Mucosa of descending colon (tissue), 3 donors: Measurements from ENCODE around the gene AFAP1. TPM values are rescaled to one million over a fixed set of nuclear protein-coding genes. Genes with fewer than 3 reads are reported as not detected.

Source experiments
- ATAC-seq: fragments of 200-7000 bp; cut with Tn5 transposase; one replicate; pipeline ENCODE4 v1.9.1; 2020; ENCODE audit warnings: mild to moderate bottlenecking, moderate library complexity
- DNase-seq, 3 donors: peaks; one replicate each; pipeline ENCODE4 v3.0.0-alpha.2; 2020
- H3K36me3 ChIP-seq: fragments of 200-600 bp; one replicate; pipeline ENCODE4 v1.8.0; 2021; ENCODE audit warnings: low read depth, mild to moderate bottlenecking
- H3K4me1 ChIP-seq: fragments of 200-600 bp; one replicate; pipeline ENCODE4 v1.8.0; 2021; ENCODE audit warnings: low read depth, mild to moderate bottlenecking
- H3K4me3 ChIP-seq: fragments of 200-600 bp; one replicate; pipeline ENCODE4 v1.8.0; 2021; ENCODE audit warnings: mild to moderate bottlenecking
- H3K9me3 ChIP-seq: fragments of 200-600 bp; one replicate; pipeline ENCODE4 v1.8.0; 2021; ENCODE audit warnings: mild to moderate bottlenecking
- CTCF ChIP-seq: fragments of 200-600 bp; IDR thresholded peaks from one replicate; pipeline ENCODE4 v1.8.0; 2022; ENCODE audit warnings: antibody characterized with exemption, mild to moderate bottlenecking
- intact Hi-C, 2 donors: fragments of 100-400 bp; cut with DNase I in 1 of 2; cut with micrococcal nuclease in 1 of 2; formaldehyde crosslinking; loops; one replicate each; pipeline versions ENCODE4 v1.11.0 to v1.11.1; 2022; cut with DNase I, micrococcal nuclease
- total RNA-seq, 3 donors: library from RNA; stranded (reverse); fragmentation: NEBNext Ultra II Directional in 2 of 3; extraction: Animal tissue kit (Norgen Biotek cat#: 25700) in 2 of 3; gene quantifications; one replicate each; pipeline versions ENCODE4 v1.2.1 to v1.2.4, GENCODE V29; 2021 to 2023
- donor health status: DM: no; HTN: no; CAD: no; lungs with moderate emphysema.
- donor health status: DM: no; HTN: no; CAD: no.
- donor health status: DM: no; HTN: yes; CAD: no.

Gene AFAP1
- total RNA-seq, 3 donors from 2014 or later: 31.4 to 59.1 (median 37.1) TPM

DNA sequence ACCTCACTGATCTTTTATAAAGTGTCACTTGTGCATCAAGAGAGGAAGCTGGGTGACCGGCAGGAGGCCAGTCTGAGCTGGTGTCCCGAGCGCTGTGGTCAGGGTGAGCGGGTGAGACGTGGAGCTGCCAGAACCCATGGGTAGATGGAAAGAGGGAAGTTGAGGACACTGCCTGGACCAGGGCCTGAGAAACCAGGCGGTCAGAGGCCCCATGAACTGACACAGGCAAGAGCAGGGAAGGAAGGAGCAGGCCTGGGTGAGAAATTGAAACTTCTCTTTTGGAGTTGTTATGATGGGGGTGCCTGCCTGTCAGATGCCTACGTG lies 192.6 kb downstream of the AFAP1 start:
- intact Hi-C loops: no loop called here
- no peak for TF ChIP-seq CTCF
- DNase-seq: peak in 1 of 3 donors; percentile 19
- peak; percentile 35 for ATAC-seq
- Histone ChIP-seq H3K36me3 (no peaks in the 10 kb centered on the region), H3K4me1 (no peaks in the 10 kb centered on the region), H3K4me3 (no peak overlapping the region), H3K9me3 (no peaks in the 10 kb centered on the region)

GRCh38 chr4:7746351-7747061 lies 193.2 kb downstream of the AFAP1 start:
- DNase-seq (no peak), ATAC-seq (no peak)
- Histone ChIP-seq H3K36me3 (no peaks in the 10 kb centered on the region), H3K9me3 (no peaks in the 10 kb centered on the region), H3K4me3 (no peak overlapping the region), H3K4me1 (no peaks in the 10 kb centered on the region)
- no peak for TF ChIP-seq CTCF
- intact Hi-C loops: no loop called here

DNA sequence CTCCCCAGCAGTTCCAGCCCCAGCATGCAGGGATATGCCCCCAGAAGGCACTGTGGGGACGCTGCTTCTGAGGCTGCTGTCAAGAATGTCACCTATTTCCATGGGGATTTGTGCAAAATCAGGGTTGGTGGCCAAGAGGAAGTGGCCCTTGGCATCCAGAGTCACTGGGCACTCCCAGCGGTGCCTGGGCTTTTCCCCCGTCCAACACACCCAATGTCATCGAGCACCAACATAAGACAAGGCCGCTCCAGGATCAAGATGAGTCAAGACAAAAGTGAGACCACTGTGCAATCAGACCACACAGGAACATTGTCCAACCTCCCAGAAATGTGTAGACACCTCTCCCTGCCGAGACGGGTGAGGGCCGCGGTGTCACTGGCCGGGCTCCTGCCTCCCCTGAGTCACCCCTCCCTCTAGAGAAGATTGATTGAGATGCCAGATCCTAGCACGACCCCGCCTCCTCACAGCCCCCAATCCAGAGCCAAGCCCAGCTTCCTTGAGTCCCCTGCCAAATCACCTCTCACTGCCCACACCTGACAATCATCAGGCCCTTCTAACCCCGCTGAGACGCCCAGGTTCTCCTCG lies 194.3 kb downstream of the AFAP1 start:
- intact Hi-C loops: no loop called here
- H3K4me1 ChIP-seq: no peaks in the 10 kb centered on the region
- no peaks in the 10 kb centered on the region for H3K36me3 ChIP-seq
- ATAC-seq (no peak), DNase-seq (peak in 1 of 3 donors; percentile 12)
- H3K9me3 ChIP-seq: no peaks in the 10 kb centered on the region
- H3K4me3 ChIP-seq: no peak overlapping the region
- no peak for TF ChIP-seq CTCF

DNA sequence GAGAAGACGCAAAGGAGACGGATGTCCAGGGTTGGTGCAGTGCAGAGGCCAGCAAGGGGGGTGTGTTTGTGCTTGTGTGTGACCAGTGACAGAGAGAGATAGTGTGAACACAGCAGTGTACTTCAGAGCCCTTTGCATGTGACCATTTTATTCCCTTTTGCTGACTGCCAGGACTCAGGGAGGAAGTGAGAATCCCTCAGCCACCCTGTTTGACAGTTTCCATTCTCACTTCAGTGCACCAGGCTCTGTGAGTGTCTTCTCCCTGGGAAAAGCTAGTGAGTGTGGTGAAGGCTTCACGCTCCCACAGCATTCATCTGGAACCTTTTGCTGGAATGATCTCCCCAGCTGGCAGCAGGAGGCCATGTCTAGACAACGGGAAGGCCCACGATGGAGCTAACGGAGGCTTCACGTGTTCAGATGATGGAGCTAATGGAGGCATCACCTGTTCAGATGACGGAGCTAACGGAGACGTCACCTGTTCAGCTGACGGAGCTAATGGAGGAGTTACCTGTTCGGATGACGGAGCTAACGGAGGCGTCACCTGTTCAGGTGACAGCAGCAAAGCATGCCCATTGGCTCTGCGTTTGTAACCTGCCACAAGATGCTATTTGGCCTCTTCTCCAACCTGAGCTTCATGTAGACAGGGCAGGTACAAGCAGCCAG lies 195.4 kb downstream of the AFAP1 start:
- no peaks in the 10 kb centered on the region for H3K4me1 ChIP-seq
- TF ChIP-seq CTCF: no peak
- no peaks in the 10 kb centered on the region for H3K36me3 ChIP-seq
- no peaks in the 10 kb centered on the region for H3K9me3 ChIP-seq
- no peak overlapping the region for H3K4me3 ChIP-seq
- DNase-seq (peak in 1 of 3 donors; percentile 36), ATAC-seq (peak; percentile 40)
- intact Hi-C loops: no loop called here

DNA sequence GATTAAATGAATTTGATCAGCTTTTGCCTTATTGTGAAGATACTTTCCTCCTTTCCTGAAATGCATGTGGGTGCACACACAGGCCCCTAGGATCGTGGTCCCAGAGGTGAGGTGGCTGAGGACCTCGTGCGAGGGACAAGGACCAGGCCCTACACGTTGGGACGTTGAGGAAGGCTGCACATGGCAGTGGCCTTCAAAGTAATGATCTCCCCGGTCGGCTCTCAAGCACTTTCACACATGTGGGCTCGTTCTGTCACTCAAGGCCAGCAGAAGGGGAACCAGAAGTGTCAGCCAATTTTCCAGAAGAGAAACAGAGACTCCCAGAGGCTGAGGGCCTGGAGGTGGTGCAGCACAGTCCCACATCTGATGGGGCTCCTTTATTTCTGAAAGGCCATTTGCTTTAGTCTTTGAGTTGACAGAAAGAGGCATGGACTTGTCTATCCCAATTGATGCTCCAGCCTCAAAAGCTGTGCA lies 196.8 kb downstream of the AFAP1 start:
- Histone ChIP-seq H3K4me1 (no peaks in the 10 kb centered on the region), H3K9me3 (no peaks in the 10 kb centered on the region), H3K36me3 (no peaks in the 10 kb centered on the region), H3K4me3 (no peak overlapping the region)
- no peak for DNase-seq
- intact Hi-C loops: no loop called here
- no peak for TF ChIP-seq CTCF
- ATAC-seq: no peak
